Loucy (cell line): ENCODE data around the gene SCIN.

Experiments
- H2AFZ ChIP-seq: fragments of 200-600 bp; sonication (generic); 2 replicates; pipeline ENCODE4 v1.6.0; 2016; ENCODE audit warnings: antibody characterized with exemption, mild to moderate bottlenecking, low read length, moderate library complexity
- H3F3A ChIP-seq: fragments of 200-600 bp; 2 replicates; pipeline ENCODE4 v1.6.0; 2016; ENCODE audit warnings: antibody characterized with exemption, low read depth, mild to moderate bottlenecking
- H3K27me3 ChIP-seq: fragments of 200-600 bp; sonication (generic); 2 replicates; pipeline ENCODE4 v1.6.1; 2014; ENCODE audit warnings: low read length, mild to moderate bottlenecking; ENCODE audit not compliant: insufficient read depth, poor library complexity, severe bottlenecking
- H3K36me3 ChIP-seq: fragments of 200-600 bp; sonication (generic); 2 replicates; pipeline ENCODE4 v1.6.1; 2016; ENCODE audit warnings: low read length; ENCODE audit not compliant: insufficient read depth
- H3K4me1 ChIP-seq: fragments of 200-600 bp; sonication (generic); 2 replicates; pipeline ENCODE4 v1.5.1; 2014; ENCODE audit warnings: low read length, mild to moderate bottlenecking; ENCODE audit not compliant: insufficient read depth, poor library complexity, severe bottlenecking
- H3K4me2 ChIP-seq: fragments of 200-600 bp; sonication (generic); 2 replicates; pipeline ENCODE4 v1.6.0; 2014; ENCODE audit warnings: antibody characterized with exemption, low read length, low read depth, mild to moderate bottlenecking; ENCODE audit not compliant: poor library complexity, severe bottlenecking
- H3K4me3 ChIP-seq: fragments of 200-600 bp; sonication (generic); 2 replicates; pipeline ENCODE4 v1.5.1; 2014; ENCODE audit warnings: low read length, mild to moderate bottlenecking, mixed read lengths; ENCODE audit not compliant: poor library complexity, severe bottlenecking
- H3K79me2 ChIP-seq: fragments of 200-600 bp; sonication (generic); 2 replicates; pipeline ENCODE4 v1.6.1; 2014; ENCODE audit warnings: low read length; ENCODE audit not compliant: insufficient read depth
- H3K9ac ChIP-seq: fragments of 200-600 bp; sonication (generic); 2 replicates; pipeline ENCODE4 v1.6.0; 2014; ENCODE audit warnings: mild to moderate bottlenecking, low read depth, low read length, moderate library complexity; ENCODE audit not compliant: poor library complexity, severe bottlenecking
- H3K9me2 ChIP-seq: fragments of 200-600 bp; sonication (generic); replicated peaks from 2 replicates; pipeline ENCODE4 v1.6.1; 2016; ENCODE audit warnings: low read depth, low read length, mixed read lengths
- H3K9me3 ChIP-seq: fragments of 200-600 bp; sonication (generic); 2 replicates; pipeline ENCODE4 v1.6.1; 2014; ENCODE audit warnings: mild to moderate bottlenecking, antibody characterized with exemption, low read length, low read depth; ENCODE audit not compliant: insufficient read depth
- H4K20me1 ChIP-seq: fragments of 200-600 bp; sonication (generic); 2 replicates; pipeline ENCODE4 v1.6.0; 2014; ENCODE audit warnings: antibody characterized with exemption, low read length, mild to moderate bottlenecking; ENCODE audit not compliant: insufficient read depth, poor library complexity, severe bottlenecking
- EZH2phosphoT487 ChIP-seq: fragments of 200-600 bp; IDR thresholded peaks from 2 replicates; pipeline ENCODE4 v1.6.1; 2018; ENCODE audit warnings: antibody characterized with exemption, mild to moderate bottlenecking, moderate library complexity, borderline replicate concordance
- TF ChIP-seq, protein P1 (sequence below): fragments of 200-600 bp; sonication (generic); conservative IDR thresholded peaks from 2 replicates; pipeline ENCODE4 v1.5.1; 2014; ENCODE audit warnings: mild to moderate bottlenecking, antibody characterized with exemption, low read length

The SCIN gene

DNA sequence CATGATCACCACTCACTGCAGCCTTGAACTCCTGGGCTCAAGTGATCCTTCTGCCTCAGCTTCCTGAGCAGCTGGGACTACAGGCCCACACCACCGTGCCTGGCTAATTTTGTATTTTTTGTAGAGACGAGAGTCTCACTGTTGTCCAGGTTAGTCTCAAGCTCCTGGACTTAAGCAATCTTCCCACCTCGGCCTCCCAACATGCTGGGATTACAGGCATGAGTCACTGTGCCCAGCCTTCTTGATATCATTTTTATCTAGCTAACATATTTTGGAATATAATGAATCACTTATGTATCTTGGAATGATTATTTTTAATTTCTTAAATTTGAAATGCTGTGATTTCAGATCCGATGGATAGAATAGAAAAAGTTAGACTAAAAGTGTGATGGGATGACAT, 135.4 kb downstream of the SCIN start:
- Histone ChIP-seq H3K4me2 (no peak overlapping the region), H2AFZ (no peak overlapping the region), H3K9ac (no peak overlapping the region), H3K27me3 (no peaks in the 10 kb centered on the region), H3F3A (no peaks in the 10 kb centered on the region), H3K9me2 (no peaks in the 10 kb centered on the region), H3K79me2 (no peaks in the 10 kb centered on the region), H3K9me3 (no peaks in the 10 kb centered on the region), H3K4me1 (no peaks in the 10 kb centered on the region), H3K4me3 (no peak overlapping the region), H3K36me3 (no peaks in the 10 kb centered on the region), H4K20me1 (no peaks in the 10 kb centered on the region)
- TF ChIP-seq, protein P1, sequence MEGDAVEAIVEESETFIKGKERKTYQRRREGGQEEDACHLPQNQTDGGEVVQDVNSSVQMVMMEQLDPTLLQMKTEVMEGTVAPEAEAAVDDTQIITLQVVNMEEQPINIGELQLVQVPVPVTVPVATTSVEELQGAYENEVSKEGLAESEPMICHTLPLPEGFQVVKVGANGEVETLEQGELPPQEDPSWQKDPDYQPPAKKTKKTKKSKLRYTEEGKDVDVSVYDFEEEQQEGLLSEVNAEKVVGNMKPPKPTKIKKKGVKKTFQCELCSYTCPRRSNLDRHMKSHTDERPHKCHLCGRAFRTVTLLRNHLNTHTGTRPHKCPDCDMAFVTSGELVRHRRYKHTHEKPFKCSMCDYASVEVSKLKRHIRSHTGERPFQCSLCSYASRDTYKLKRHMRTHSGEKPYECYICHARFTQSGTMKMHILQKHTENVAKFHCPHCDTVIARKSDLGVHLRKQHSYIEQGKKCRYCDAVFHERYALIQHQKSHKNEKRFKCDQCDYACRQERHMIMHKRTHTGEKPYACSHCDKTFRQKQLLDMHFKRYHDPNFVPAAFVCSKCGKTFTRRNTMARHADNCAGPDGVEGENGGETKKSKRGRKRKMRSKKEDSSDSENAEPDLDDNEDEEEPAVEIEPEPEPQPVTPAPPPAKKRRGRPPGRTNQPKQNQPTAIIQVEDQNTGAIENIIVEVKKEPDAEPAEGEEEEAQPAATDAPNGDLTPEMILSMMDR: no peak
- TF ChIP-seq EZH2phosphoT487: no peak

DNA sequence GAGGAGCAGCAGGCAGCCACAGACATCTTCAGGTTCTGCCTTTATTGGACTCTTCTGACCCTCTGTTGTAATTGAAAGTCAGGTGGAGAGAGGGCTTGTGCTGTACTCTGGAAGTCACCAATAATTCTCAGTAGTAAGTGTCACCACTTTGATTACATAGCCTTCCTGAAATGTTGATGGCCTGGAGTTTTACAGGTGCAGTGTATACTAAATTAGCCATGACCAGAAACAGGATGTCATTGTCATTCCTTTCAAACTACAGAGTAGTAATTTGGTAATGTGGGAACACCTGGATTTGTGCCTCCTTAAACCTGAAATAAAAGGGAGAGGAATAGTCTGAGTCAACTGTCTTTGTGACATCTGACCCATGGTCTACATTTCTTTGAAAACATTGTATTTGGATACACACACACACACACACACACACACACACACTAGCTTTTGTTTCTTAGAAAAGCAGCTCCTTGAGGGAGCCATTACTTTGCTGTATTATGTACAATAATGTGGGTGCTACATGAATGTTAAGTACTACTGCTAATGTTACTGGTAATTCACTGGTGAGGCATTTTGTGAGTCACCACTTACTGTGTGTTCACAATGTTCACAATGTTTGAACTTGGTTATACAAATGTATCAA, 136.5 kb downstream of the SCIN start:
- Histone ChIP-seq H3K9ac (no peak overlapping the region), H3K36me3 (no peaks in the 10 kb centered on the region), H4K20me1 (no peaks in the 10 kb centered on the region), H3K4me2 (no peak overlapping the region), H2AFZ (no peak overlapping the region), H3F3A (no peaks in the 10 kb centered on the region), H3K9me2 (no peaks in the 10 kb centered on the region), H3K27me3 (no peaks in the 10 kb centered on the region), H3K9me3 (no peaks in the 10 kb centered on the region), H3K4me3 (no peak overlapping the region), H3K4me1 (no peaks in the 10 kb centered on the region), H3K79me2 (no peaks in the 10 kb centered on the region)
- TF ChIP-seq EZH2phosphoT487: no peak
- TF ChIP-seq, protein P1: no peak

DNA sequence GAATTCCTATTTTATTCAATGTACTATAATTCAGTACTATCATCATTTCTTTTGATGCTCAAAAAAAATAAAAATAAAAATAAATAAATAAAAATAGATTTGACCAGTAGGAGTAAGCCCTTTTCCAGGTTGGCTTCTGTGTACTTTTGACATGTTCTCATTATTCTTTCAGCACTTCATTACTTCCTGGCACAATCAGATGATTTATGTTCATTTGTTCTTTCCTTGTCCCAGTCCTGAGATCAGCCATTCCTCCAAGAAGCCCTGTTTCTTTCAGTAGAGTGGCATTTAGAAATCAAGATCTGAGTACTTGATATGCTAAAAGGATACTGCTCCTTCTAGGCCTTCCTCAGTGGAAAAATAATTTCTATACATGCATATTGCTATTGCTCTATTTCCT, 137.8 kb downstream of the SCIN start:
- Histone ChIP-seq H3K9me3 (no peaks in the 10 kb centered on the region), H3K9ac (no peak overlapping the region), H3K9me2 (no peaks in the 10 kb centered on the region), H3K4me3 (no peak overlapping the region), H4K20me1 (no peaks in the 10 kb centered on the region), H3K36me3 (no peaks in the 10 kb centered on the region), H3K27me3 (no peaks in the 10 kb centered on the region), H2AFZ (no peak overlapping the region), H3F3A (no peaks in the 10 kb centered on the region), H3K79me2 (no peaks in the 10 kb centered on the region), H3K4me1 (no peaks in the 10 kb centered on the region), H3K4me2 (no peak overlapping the region)
- TF ChIP-seq, protein P1: no peak
